ENCODE measurements around the gene ZNF845. TPM values are rescaled to one million over a fixed set of nuclear protein-coding genes. Genes with fewer than 3 reads are reported as not detected.
A peak's percentile ranks its signal among the peaks of the same experiment; 100 is the strongest.
"Not testable (repeated sequence)": the region's sequence is repeated elsewhere in the genome, so short reads cannot be mapped to it uniquely, and the experiment has no call there.

Gene ZNF845
- total RNA-seq, 1 donor from 2014 or later = 7.5 TPM

GRCh38 chr19:53374743-53375142, 41.2 kb downstream of the ZNF845 start:
- no peak for DNase-seq (ENCODE audit: low read depth in 2 of 2)

- no peak for DNase-seq (ENCODE audit: low read depth in 2 of 2)
Observed at GRCh38 chr19:53381376-53381775, 47.8 kb downstream of the ZNF845 start.

GRCh38 chr19:53388168-53388567, 54.6 kb downstream of the ZNF845 start:
- no peak for DNase-seq (ENCODE audit: low read depth in 2 of 2)

- peak in 1 of 2 donors; percentile 7 for DNase-seq (ENCODE audit: low read depth in 2 of 2)
Observed at GRCh38 chr19:53388904-53389303, 55.4 kb downstream of the ZNF845 start.

GRCh38 chr19:53389571-53389970, 56.0 kb downstream of the ZNF845 start:
- DNase-seq (ENCODE audit: low read depth in 2 of 2) = no peak

GRCh38 chr19:53389978-53390377, 56.4 kb downstream of the ZNF845 start:
- no peak for DNase-seq (ENCODE audit: low read depth in 2 of 2)

GRCh38 chr19:53394522-53394973, 61.0 kb downstream of the ZNF845 start:
- peak in 1 of 2 donors; percentile 52 for DNase-seq (ENCODE audit: low read depth in 2 of 2)

GRCh38 chr19:53394974-53395839, 61.7 kb downstream of the ZNF845 start, which contains the start of gene ZNF765:
Gene ZNF765, plus strand, starts transcription at chr19:53395149. Its CDS starts 2,867 bp downstream, at chr19:53398016.
- DNase-seq (ENCODE audit: low read depth in 2 of 2) = peak; percentile 91 to 93

GRCh38 chr19:53395840-53396524, 62.4 kb downstream of the ZNF845 start:
- not testable (repeated sequence) for DNase-seq (ENCODE audit: low read depth in 2 of 2)

- no peak for DNase-seq (ENCODE audit: low read depth in 2 of 2)
Observed at GRCh38 chr19:53396525-53396868, 62.9 kb downstream of the ZNF845 start.

GRCh38 chr19:53397918-53398317, 64.4 kb downstream of the ZNF845 start:
- not testable (repeated sequence) for DNase-seq (ENCODE audit: low read depth in 2 of 2)

Other genes with a start within 250 kb of the ZNF845 start
- gene ZNF160, start 230.3 kb upstream of the ZNF845 start, total RNA-seq = 10.9 and 20.0 TPM in 2 replicates
- gene ZNF415, start 200.8 kb upstream of the ZNF845 start, total RNA-seq = 1.3 and 2.0 TPM in 2 replicates
- gene ZNF347, start 174.7 kb upstream of the ZNF845 start, total RNA-seq = 3.7 and 4.6 TPM in 2 replicates
- 1.3 and 1.8 TPM in 2 replicates for gene ZNF665, start 140.4 kb upstream of the ZNF845 start, total RNA-seq
- gene ZNF677, start 78.9 kb upstream of the ZNF845 start, total RNA-seq = 15.5 and 16.5 TPM in 2 replicates
- gene VN1R2, start 75.5 kb upstream of the ZNF845 start, total RNA-seq = not detected in 2 replicates
- not detected in 2 replicates for gene VN1R4, start 66.0 kb upstream of the ZNF845 start, total RNA-seq
- gene ZNF525, start 32.0 kb downstream of the ZNF845 start, total RNA-seq = 3.3 and 9.7 TPM in 2 replicates
- 8.1 and 13.1 TPM in 2 replicates for gene ZNF765, start 61.4 kb downstream of the ZNF845 start, total RNA-seq
- gene ZNF761, start 98.2 kb downstream of the ZNF845 start, total RNA-seq = 5.7 and 9.3 TPM in 2 replicates
- 2.8 and 4.4 TPM in 2 replicates for gene ZNF813, start 134.0 kb downstream of the ZNF845 start, total RNA-seq
- gene ZNF331, start 204.4 kb downstream of the ZNF845 start, total RNA-seq = 3.3 and 7.9 TPM in 2 replicates

Data from lung microvascular endothelial cell (primary cell).